CD4-positive, alpha-beta T cell treated with Interleukin-4 for 1 hour (primary cell): ENCODE data around the gene USF3.

Experiments used
- DNase-seq, 2 donors: peaks; one replicate each; pipeline ENCODE4 v3.0.0-alpha.2; 2020 to 2022

USF3 gene

DNA sequence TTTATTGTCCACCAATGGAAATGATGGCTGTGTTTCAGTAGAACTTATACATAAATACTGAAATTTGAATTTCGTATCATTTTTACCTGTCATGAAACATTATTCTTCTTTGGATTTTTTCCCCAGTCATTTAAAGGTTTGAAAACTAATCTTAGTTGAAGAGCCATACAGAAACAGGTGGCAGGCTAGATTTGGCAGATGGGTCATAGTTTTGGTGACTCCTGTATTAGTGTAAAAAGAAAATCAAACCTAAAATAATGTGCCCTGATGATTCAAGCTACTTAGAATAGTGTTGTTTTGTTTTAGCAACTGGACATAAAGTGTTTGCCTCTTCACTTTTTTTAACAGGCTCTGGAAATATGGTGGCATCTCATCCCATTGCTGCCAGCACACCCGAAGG is 95.2 kb downstream of the USF3 start:
- DNase-seq, result no peak

GRCh38 chr3:113600418-113601182 is 95.8 kb downstream of the USF3 start:
- no peak for DNase-seq
